Uterus (tissue), 4 donors: Measurements from ENCODE around the gene EWSR1. TPM values are rescaled to one million over a fixed set of nuclear protein-coding genes. Genes with fewer than 3 reads are reported as not detected.

Experiments
- DNase-seq, 2 donors: peaks; one replicate each; pipeline ENCODE4 v3.0.0-alpha.2; 2019 to 2020
- H3K27ac ChIP-seq, 2 donors: fragments of 200-600 bp; sonication (generic); 1 replicate in 1 of 2; 2 replicates in 1 of 2; pipeline ENCODE4 v1.5.1; 2016 to 2018
- H3K27me3 ChIP-seq, 2 donors: fragments of 200-600 bp; sonication (generic); one replicate each; pipeline ENCODE4 v1.5.1; 2018 to 2019; ENCODE audit warnings: control low read depth in 1 of 2
- H3K36me3 ChIP-seq, 2 donors: fragments of 200-600 bp; sonication (generic); one replicate each; pipeline ENCODE4 v1.5.1; 2019; ENCODE audit warnings: control low read depth in 1 of 2
- H3K4me1 ChIP-seq, 2 donors: fragments of 200-600 bp; sonication (generic); one replicate each; pipeline ENCODE4 v1.5.1; 2018 to 2019; ENCODE audit warnings: control low read depth in 1 of 2
- H3K4me3 ChIP-seq, 2 donors: fragments of 200-600 bp; sonication (generic); 1 replicate in 1 of 2; 2 replicates in 1 of 2; pipeline ENCODE4 v1.5.1; 2018 to 2019; ENCODE audit warnings: mild to moderate bottlenecking in 1 of 2
- H3K9me3 ChIP-seq, 2 donors: fragments of 200-600 bp; sonication (generic); one replicate each; pipeline ENCODE4 v1.5.1; 2019; ENCODE audit warnings: control low read depth in 1 of 2
- CTCF ChIP-seq, 4 experiments: fragments of 200-600 bp in 2 of 4; fragments of 450-650 bp in 2 of 4; sonication (generic) in 2 of 4; IDR thresholded peaks; one replicate each; pipeline ENCODE4 v1.5.1; 2016 to 2019; ENCODE audit warnings: antibody characterized with exemption in 4 of 4, mild to moderate bottlenecking in 2 of 4, moderate library complexity in 1 of 4
- POLR2A ChIP-seq, 2 donors: fragments of 450-650 bp; IDR thresholded peaks; one replicate each; pipeline ENCODE4 v1.6.1; 2016; ENCODE audit warnings: antibody characterized with exemption in 2 of 2, mild to moderate bottlenecking in 1 of 2, moderate library complexity in 1 of 2
- intact Hi-C: fragments of 100-400 bp; cut with DNase I; formaldehyde crosslinking; loops from one replicate; pipeline ENCODE4 v1.15.1; 2023; ENCODE audit warnings: low total_unique reads
- total RNA-seq, 4 donors: library from RNA; depleted of rRNA in 3 of 4; stranded (reverse); fragments of >200 nt in 3 of 4; gene quantifications; one replicate each; pipeline versions ENCODE4 v1.1.0 to v1.2.4, GENCODE V29; 2014 to 2023
- donor health status: DM: yes; HTN: yes; CAD: no.

The EWSR1 gene
- total RNA-seq, 4 donors from 2014 or later = 120 to 221 (median 137) TPM

DNA sequence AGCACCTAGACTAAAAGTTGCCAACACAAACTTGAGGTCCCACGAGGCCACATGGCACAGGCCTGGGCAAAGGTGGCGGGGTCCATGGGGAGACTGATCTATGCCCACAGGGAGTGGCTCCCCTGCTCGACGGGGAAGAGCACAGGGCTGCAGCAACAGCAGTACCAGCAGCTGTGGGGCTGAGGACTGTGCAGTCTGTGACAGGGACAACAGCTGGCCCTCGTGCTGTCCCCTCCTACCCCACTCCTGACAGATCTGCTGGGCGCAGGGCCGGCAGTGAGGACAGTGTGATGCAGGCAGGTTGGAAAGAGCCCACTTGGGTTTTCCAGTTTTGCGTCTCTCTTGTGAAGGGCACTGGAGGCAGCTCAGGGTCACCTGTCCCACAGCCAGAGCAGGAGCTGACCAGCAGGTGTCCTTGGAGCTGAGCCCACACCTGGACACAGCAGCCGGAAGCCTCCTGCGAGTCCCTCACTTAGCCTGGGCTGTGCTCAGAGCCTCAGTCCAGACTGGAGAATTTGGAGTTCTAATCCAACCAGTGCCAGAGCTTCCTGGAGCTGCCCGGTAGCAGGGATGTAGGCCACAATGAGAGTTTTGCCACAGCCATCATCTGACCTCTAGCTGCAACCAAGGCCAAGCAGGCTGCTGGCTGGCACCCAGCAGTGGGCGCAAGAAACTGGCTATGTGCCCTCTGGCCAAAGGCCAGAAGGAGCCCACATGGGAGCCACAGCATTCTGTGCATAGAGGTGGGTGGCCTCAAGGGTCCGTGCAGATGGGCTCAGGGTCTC is 34.8 kb downstream of the EWSR1 start:
- intact Hi-C loops = no loop called here
- no peak overlapping the region for H3K4me3 ChIP-seq
- peaks cover 0 to 4% of the 10 kb centered on the region in 2 donors for H3K4me1 ChIP-seq
- H3K27me3 ChIP-seq = no peaks in the 10 kb centered on the region
- DNase-seq = no peak
- no peaks in the 10 kb centered on the region for H3K36me3 ChIP-seq
- no peaks in the 10 kb centered on the region for H3K9me3 ChIP-seq
- no peak overlapping the region for H3K27ac ChIP-seq
- TF ChIP-seq CTCF (IDR thresholded peaks at IDR 0.05) (no peak), POLR2A (IDR thresholded peaks at IDR 0.05) (no peak)

DNA sequence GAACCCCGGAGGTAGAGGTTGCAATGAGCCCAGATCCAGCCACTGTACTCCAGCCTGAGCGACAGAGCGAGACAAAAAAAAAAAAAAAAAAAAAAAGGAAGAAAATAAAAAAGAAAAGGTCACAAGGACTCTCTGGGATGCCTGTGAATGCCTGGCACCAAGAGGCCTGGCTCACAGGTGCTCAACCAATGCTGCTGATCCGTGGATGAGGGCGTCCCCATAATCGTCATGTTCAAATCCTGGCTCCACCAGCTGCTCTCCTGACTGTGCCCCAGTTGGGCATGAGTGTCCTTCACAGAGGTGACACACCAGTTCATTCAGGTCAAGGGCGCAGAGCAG is 37.7 kb downstream of the EWSR1 start:
- intact Hi-C loops = no loop called here
- no peaks in the 10 kb centered on the region for H3K36me3 ChIP-seq
- H3K4me3 ChIP-seq = no peak overlapping the region
- no peaks in the 10 kb centered on the region for H3K27me3 ChIP-seq
- no peaks in the 10 kb centered on the region for H3K9me3 ChIP-seq
- H3K4me1 ChIP-seq = peaks cover 7 to 20% of the 10 kb centered on the region in 2 donors
- TF ChIP-seq POLR2A (IDR thresholded peaks at IDR 0.05) (no peak), CTCF (IDR thresholded peaks at IDR 0.05) (no peak)
- DNase-seq = peak in 1 of 2 donors; percentile 46
- H3K27ac ChIP-seq = peak overlapping the region; percentile 78 to 80

GRCh38 chr22:29306175-29306834 is 38.2 kb downstream of the EWSR1 start, which contains the start of gene GAS2L1:
GAS2L1 (plus strand) TSS chr22:29306650; CDS start chr22:29308106, 1,456 bp downstream.
- peak; percentile 77 to 89 (median 84) for TF ChIP-seq CTCF (IDR thresholded peaks at IDR 0.05)
- TF ChIP-seq POLR2A (IDR thresholded peaks at IDR 0.05) = no peak
- intact Hi-C loops = no loop called here
- Histone ChIP-seq H3K27ac (peak within 1 kb of the TSS; percentile 78 to 80), H3K36me3 (no peaks in the 10 kb centered on the region), H3K4me1 (peaks cover 7 to 23% of the 10 kb centered on the region in 2 donors), H3K27me3 (no peaks in the 10 kb centered on the region), H3K9me3 (no peaks in the 10 kb centered on the region), H3K4me3 (peak within 1 kb of the TSS; percentile 77 to 87)
- DNase-seq = peak; percentile 80 to 86

- H3K27me3 ChIP-seq = no peaks in the 10 kb centered on the region
- H3K9me3 ChIP-seq = no peaks in the 10 kb centered on the region
- H3K27ac ChIP-seq = peak overlapping the region; percentile 78 to 80
- H3K4me3 ChIP-seq = peak overlapping the region; percentile 77 to 87
- peak; percentile 78 to 80 for DNase-seq
- intact Hi-C loops = no loop called here
- TF ChIP-seq CTCF (IDR thresholded peaks at IDR 0.05) (peak in 3 of 4 experiments; percentile 27 to 40 (median 28)), POLR2A (IDR thresholded peaks at IDR 0.05) (peak in 1 of 2 donors; percentile 65)
- no peaks in the 10 kb centered on the region for H3K36me3 ChIP-seq
- H3K4me1 ChIP-seq = peaks cover 7 to 27% of the 10 kb centered on the region in 2 donors
Observed at GRCh38 chr22:29306835-29307595, 38.9 kb downstream of the EWSR1 start.
